ENCODE measurements around the gene PRAC2. TPM values are rescaled to one million over a fixed set of nuclear protein-coding genes. Genes with fewer than 3 reads are reported as not detected.

The PRAC2 gene
- total and polyA plus RNA-seq, 9 donors, result not detected

DNA sequence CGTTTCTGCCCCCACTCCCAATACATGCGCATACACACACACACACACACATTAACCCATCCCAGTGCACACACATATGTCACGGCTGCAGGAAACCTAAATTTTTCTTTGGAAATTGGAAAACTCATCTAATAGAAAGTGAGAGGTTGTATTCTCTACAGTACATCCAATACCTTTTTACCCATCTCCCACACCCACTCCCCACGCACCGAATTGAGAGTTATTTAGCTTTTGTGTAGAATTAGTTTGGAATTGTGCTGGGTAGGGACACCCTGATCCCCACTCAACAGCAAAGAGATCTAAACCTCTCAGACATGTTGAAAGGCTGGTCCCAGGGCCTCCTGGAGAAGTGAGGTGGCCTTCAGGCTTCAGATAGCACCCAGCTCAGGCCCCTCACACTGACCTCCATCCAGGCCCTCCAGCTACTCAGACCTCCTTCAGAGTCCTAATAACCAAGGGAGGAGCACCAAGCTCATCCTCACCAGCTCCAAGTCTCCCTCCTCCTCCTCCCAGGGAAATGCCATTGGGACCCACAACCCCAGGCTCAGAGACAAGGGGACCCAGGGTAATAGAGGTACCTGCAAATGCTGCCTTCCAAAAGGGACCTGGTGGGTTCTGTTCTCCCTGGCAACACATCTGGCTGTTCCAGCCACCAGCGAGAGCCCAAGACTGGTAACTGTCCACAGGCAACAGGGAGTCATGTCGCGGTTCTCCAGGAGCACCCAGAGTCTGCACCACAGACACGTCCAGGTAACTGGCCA, 4.6 kb downstream of the PRAC2 start:
- Histone ChIP-seq H3K27me3 (ENCODE audit: control insufficient read depth, insufficient read depth, low read length) (peaks cover 94% of the 10 kb centered on the region), H3K9me3 (replicated peaks; ENCODE audit: control insufficient read depth, low read depth, low read length) (no peaks in the 10 kb centered on the region), H3K4me3 (ENCODE audit: low read length) (no peak overlapping the region), H3K36me3 (ENCODE audit: control insufficient read depth, insufficient read depth, low read length) (no peaks in the 10 kb centered on the region), H3K4me1 (ENCODE audit: control insufficient read depth, insufficient read depth, low read length) (peaks cover 37% of the 10 kb centered on the region), H3K27ac (ENCODE audit: low read length) (no peak overlapping the region)
- no peak for DNase-seq
- WGBS (ENCODE audit: insufficient coverage), result 24% methylated on average over 4 of the region's 9 CpGs

GRCh38 chr17:48728232-48729231, 5.5 kb downstream of the PRAC2 start, which contains the start of gene HOXB13:
Gene HOXB13, minus strand, starts transcription at chr17:48728750. Its CDS starts 157 bp downstream, at chr17:48728593.
- H3K4me3 ChIP-seq (ENCODE audit: low read length), result peak within 1 kb of the TSS; percentile 17
- peak; percentile 49 for DNase-seq
- peaks cover 41% of the 10 kb centered on the region for H3K4me1 ChIP-seq (ENCODE audit: control insufficient read depth, insufficient read depth, low read length)
- H3K27ac ChIP-seq (ENCODE audit: low read length), result no peak within 1 kb of the TSS
- H3K36me3 ChIP-seq (ENCODE audit: control insufficient read depth, insufficient read depth, low read length), result no peaks in the 10 kb centered on the region
- 2% methylated on average over 31 of the region's 55 CpGs for WGBS (ENCODE audit: insufficient coverage)
- peaks cover 94% of the 10 kb centered on the region for H3K27me3 ChIP-seq (ENCODE audit: control insufficient read depth, insufficient read depth, low read length)
- no peaks in the 10 kb centered on the region for H3K9me3 ChIP-seq (replicated peaks; ENCODE audit: control insufficient read depth, low read depth, low read length)

DNA sequence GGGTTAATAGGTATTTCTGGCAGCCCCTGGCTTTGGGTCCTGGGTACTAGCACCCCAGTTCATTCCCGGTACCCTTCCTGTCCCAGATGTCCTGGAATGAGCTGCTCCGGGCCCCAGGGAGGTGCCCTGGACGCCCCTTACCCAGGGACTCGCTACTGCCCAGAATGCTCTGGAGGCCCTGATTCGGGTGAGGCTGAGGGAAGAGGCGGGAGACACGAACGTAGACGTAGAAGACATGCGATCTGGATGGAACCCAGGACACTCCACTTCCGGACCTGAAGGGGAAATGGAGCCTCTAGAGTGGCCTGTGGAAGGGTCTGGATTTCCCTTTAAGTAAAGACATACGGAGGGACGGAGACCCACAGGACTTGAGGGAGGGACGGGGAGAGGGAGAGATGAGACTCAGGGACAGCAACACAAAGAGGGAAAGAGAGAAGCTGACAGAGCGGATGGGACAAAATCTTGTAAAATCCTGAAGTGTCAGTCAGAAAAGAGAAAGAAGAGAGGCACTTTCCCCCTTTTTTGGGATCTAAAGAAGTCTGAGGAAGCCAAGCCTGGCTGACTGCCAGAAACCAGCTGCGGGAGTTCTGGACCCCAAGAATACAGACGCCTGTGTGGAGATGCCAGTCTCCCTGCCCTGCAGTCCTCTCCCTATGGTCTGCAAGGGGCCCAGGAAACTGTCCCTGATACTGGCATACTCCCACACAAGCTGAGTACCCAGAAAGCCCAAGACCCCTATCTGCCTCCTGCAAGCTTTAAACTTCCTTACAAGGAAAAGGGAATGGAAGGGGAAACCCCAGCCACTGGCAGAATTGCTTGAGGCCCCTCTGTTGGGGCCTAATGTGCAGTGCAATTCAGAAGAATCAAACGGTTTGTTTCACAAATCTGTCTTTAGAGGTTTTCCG, 6.6 kb downstream of the PRAC2 start:
- H3K36me3 ChIP-seq (ENCODE audit: control insufficient read depth, insufficient read depth, low read length), result no peaks in the 10 kb centered on the region
- peaks cover 95% of the 10 kb centered on the region for H3K27me3 ChIP-seq (ENCODE audit: control insufficient read depth, insufficient read depth, low read length)
- H3K9me3 ChIP-seq (replicated peaks; ENCODE audit: control insufficient read depth, low read depth, low read length), result no peaks in the 10 kb centered on the region
- WGBS (ENCODE audit: insufficient coverage), result 2% methylated on average over 13 of the region's 19 CpGs
- DNase-seq, result no peak
- no peak overlapping the region for H3K4me3 ChIP-seq (ENCODE audit: low read length)
- peaks cover 39% of the 10 kb centered on the region for H3K4me1 ChIP-seq (ENCODE audit: control insufficient read depth, insufficient read depth, low read length)
- no peak overlapping the region for H3K27ac ChIP-seq (ENCODE audit: low read length)

GRCh38 chr17:48730240-48730550, 7.2 kb downstream of the PRAC2 start:
- peaks cover 95% of the 10 kb centered on the region for H3K27me3 ChIP-seq (ENCODE audit: control insufficient read depth, insufficient read depth, low read length)
- no peak overlapping the region for H3K4me3 ChIP-seq (ENCODE audit: low read length)
- DNase-seq, result no peak
- peaks cover 36% of the 10 kb centered on the region for H3K4me1 ChIP-seq (ENCODE audit: control insufficient read depth, insufficient read depth, low read length)
- H3K36me3 ChIP-seq (ENCODE audit: control insufficient read depth, insufficient read depth, low read length), result no peaks in the 10 kb centered on the region
- no CpG with 5 or more reads among the region's 3 CpGs for WGBS (ENCODE audit: insufficient coverage)
- H3K9me3 ChIP-seq (replicated peaks; ENCODE audit: control insufficient read depth, low read depth, low read length), result no peaks in the 10 kb centered on the region
- no peak overlapping the region for H3K27ac ChIP-seq (ENCODE audit: low read length)

GRCh38 chr17:48731355-48731754, 8.4 kb downstream of the PRAC2 start:
- Histone ChIP-seq H3K4me1 (ENCODE audit: control insufficient read depth, insufficient read depth, low read length) (peaks cover 31% of the 10 kb centered on the region), H3K9me3 (replicated peaks; ENCODE audit: control insufficient read depth, low read depth, low read length) (no peaks in the 10 kb centered on the region), H3K27ac (ENCODE audit: low read length) (no peak overlapping the region), H3K27me3 (ENCODE audit: control insufficient read depth, insufficient read depth, low read length) (peaks cover 95% of the 10 kb centered on the region), H3K4me3 (ENCODE audit: low read length) (no peak overlapping the region), H3K36me3 (ENCODE audit: control insufficient read depth, insufficient read depth, low read length) (no peaks in the 10 kb centered on the region)
- no peak for DNase-seq

DNA sequence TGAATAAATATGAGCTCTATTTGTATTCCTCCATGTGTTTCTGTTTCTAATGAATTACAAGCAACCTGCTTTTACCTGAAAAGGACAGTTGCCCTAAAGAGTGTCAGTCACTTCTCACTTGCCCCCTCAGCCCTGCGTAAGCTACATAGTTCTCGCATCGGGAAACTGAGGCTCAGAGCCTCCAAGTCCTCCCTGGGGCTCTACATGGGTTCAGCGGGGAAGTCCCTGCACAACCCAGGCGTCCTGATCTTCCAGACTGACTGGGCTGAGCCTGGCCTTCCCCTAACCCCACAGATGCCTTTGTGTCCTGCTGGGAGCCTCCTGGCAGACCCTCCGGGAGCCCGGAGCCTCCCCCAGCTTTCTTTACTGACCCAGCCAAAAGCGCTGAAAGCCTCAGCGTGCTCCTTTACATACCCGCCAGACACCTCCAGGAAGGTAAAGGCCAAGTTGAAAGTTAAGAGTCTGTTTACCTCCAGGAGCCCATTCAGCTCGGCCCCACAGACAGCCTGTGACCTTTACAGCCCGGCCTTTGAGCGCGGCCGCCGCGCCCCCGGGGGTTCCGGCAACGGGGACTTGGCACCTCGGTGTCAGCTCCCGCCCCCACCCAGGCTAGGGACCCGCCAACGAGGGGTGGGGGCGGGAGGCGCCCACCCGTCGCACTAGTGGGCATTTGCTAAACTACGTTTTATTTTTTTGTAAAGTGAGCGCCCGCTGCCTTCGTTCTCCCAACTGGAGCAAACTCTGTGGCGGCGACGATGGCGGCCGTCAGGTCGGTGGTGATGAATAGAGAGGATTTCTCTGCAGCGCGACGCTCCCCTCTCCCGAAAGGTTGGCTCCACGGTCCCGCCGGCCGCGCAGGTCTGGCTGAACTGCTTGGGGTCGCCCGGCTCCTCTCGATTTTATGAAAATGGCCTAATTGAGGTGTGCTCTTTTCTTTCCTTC, 10.0 kb downstream of the PRAC2 start:
- under 1% methylated on average over 32 of the region's 50 CpGs for WGBS (ENCODE audit: insufficient coverage)
- peaks cover 31% of the 10 kb centered on the region for H3K4me1 ChIP-seq (ENCODE audit: control insufficient read depth, insufficient read depth, low read length)
- no peaks in the 10 kb centered on the region for H3K9me3 ChIP-seq (replicated peaks; ENCODE audit: control insufficient read depth, low read depth, low read length)
- H3K27me3 ChIP-seq (ENCODE audit: control insufficient read depth, insufficient read depth, low read length), result peaks cover 94% of the 10 kb centered on the region
- H3K4me3 ChIP-seq (ENCODE audit: low read length), result no peak overlapping the region
- H3K27ac ChIP-seq (ENCODE audit: low read length), result no peak overlapping the region
- no peak for DNase-seq
- no peaks in the 10 kb centered on the region for H3K36me3 ChIP-seq (ENCODE audit: control insufficient read depth, insufficient read depth, low read length)

DNA sequence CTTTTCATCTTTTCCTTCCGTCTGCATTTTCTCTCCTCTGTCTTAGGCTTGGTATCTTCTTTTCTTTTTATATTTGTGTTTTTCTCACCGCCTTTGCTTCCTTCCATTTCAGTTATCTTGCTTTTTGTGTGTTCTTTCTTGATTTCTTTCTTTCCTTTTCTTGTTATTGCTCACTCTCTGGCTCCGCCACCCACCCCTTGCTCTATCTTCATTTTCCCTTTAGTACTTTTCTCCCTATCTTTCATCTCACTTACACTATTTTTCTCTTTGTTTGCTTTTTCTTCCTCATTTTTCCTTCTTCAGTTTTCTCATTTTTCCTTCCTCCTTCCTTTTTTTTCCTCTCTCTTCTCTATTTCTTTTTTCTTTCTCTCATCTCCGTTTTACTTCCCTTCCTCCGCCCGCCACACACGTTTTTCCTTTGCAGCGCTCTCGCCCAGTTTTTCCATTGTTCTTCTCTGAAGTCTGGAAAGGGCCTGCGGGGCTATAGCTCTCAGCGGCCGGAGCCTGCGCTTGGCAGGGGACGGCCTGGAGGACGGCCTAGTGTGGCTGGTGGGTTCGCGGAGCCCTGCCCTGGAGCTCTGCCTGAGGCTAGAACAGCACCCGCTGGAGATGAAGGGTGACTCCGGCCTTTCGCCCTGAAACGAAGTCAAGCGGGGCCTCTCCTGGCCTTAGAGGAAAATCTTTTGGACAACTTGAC, 10.8 kb downstream of the PRAC2 start:
- 6% methylated on average over 16 of the region's 22 CpGs for WGBS (ENCODE audit: insufficient coverage)
- Histone ChIP-seq H3K4me3 (ENCODE audit: low read length) (no peak overlapping the region), H3K4me1 (ENCODE audit: control insufficient read depth, insufficient read depth, low read length) (peaks cover 23% of the 10 kb centered on the region), H3K9me3 (replicated peaks; ENCODE audit: control insufficient read depth, low read depth, low read length) (no peaks in the 10 kb centered on the region), H3K27me3 (ENCODE audit: control insufficient read depth, insufficient read depth, low read length) (peaks cover 94% of the 10 kb centered on the region), H3K36me3 (ENCODE audit: control insufficient read depth, insufficient read depth, low read length) (no peaks in the 10 kb centered on the region), H3K27ac (ENCODE audit: low read length) (no peak overlapping the region)
- no peak for DNase-seq

DNA sequence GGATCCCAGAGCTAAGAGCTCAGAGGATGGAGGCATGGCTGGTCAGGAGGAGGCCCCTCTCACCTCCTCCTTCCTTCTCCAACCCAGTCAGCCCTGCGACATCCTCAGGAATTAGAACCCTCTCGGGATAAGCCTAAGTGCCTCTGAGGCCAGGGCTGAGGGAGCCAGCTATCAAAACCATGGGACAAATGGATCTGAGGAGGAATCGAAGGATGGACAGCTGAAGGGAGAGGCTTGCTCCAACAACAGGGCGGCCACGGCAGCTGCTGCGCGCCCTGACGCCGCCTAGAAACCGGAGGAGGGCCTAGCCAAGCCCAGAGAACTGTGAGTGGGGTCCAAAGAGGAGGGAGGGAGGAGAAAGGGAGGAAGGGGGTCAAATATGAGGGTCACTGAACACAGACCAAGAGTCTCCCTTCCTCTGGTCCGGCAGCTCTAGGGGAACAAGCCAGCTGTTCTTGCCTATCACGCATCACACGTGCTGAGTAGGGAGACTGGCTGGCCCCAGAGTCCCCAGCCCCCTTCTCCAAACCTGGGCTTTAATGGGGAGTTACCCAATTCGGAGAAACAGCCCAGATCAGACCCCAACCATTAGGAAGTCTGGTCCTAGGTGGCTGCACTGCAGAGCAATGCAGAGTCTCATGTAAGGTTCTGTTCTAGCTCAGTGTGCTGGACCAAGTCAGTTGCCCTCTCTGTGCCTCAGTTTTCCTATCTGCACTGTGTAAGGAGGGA, 11.5 kb downstream of the PRAC2 start:
- Histone ChIP-seq H3K36me3 (ENCODE audit: control insufficient read depth, insufficient read depth, low read length) (no peaks in the 10 kb centered on the region), H3K27me3 (ENCODE audit: control insufficient read depth, insufficient read depth, low read length) (peaks cover 94% of the 10 kb centered on the region), H3K4me1 (ENCODE audit: control insufficient read depth, insufficient read depth, low read length) (peaks cover 16% of the 10 kb centered on the region), H3K4me3 (ENCODE audit: low read length) (no peak overlapping the region), H3K27ac (ENCODE audit: low read length) (no peak overlapping the region), H3K9me3 (replicated peaks; ENCODE audit: control insufficient read depth, low read depth, low read length) (no peaks in the 10 kb centered on the region)
- 3% methylated on average over 11 of the region's 14 CpGs for WGBS (ENCODE audit: insufficient coverage)
- DNase-seq, result no peak
